ENCODE results near the gene CUX1.
"Not testable (repeated sequence)": the region's sequence is repeated elsewhere in the genome, so short reads cannot be mapped to it uniquely, and the experiment has no call there.

The CUX1 gene

DNA sequence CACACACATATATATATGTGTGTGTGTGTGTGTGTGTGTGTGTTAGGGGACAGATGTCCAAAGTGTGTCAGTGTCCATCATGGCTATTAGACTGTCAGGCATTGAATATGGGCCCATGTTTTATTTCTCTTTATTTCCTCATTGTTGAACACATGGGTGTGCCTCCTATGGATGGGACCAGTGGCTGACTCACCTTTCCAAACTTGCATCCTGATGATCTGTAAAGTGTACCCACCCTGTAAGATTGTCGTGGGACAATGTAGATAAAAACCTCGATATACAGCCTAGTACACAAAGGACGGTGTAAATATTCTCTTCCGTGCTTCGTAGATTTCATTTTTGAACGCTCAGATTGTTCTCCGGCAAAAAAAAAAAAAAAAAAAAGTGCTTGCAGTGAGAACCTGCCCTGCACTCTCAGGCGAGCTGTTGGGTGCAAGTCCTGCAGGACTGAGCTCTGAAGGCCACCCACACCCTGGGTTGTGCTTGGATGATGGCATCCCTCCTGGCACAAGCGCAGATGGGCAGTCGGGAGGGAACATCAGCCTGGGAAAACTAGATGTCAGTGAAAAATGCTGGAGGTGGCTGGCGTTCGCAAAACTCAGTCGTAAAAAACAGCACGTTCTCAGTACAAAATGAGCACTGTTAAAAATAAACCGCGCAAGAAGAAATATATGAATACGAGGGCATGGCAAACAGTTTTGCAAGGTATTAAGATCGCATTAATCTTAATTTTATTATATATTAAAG lies 166.9 kb downstream of the CUX1 start:
- no peak for DNase-seq (ENCODE audit: low spot score)

DNA sequence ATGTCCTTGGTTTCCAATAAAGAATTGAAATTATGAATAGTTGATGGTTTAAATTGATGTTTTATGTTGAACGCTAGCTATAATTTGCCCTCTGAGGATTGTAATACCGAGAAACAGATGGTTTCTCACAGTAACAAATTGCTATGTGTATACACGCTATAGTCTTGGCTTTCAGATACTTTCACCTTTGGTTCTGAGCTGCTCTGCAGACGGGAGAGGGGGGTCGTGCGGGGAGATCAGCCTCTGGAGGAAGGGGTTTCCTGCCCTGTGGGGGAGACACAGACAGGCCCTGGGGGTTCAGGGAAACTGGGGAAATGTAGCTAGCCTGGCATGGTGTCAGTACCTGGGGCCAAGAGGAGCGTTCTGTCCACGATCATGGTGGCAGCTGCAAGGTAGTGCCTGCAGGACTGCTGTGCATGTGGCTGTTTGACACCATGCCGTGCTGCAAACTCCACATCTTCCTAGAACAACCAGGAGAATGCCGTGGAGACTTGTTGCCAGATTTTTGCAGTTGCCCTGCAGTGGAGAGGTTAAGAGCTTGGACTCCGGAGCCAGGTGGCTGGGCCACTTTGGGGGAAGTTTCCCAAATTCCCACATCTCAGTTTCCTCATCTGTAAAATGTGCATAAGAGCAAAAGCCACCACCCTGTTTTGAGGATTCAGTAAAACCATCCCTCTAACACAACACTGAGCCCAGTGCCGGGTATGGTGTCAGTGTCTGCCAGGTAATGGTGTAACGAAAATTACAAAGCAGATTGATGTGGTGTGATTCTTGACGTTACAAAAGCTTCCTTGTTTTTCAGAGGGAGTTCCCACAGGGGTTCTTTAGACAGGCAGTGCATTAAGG lies 167.9 kb downstream of the CUX1 start:
- DNase-seq (ENCODE audit: low spot score) = no peak

DNA sequence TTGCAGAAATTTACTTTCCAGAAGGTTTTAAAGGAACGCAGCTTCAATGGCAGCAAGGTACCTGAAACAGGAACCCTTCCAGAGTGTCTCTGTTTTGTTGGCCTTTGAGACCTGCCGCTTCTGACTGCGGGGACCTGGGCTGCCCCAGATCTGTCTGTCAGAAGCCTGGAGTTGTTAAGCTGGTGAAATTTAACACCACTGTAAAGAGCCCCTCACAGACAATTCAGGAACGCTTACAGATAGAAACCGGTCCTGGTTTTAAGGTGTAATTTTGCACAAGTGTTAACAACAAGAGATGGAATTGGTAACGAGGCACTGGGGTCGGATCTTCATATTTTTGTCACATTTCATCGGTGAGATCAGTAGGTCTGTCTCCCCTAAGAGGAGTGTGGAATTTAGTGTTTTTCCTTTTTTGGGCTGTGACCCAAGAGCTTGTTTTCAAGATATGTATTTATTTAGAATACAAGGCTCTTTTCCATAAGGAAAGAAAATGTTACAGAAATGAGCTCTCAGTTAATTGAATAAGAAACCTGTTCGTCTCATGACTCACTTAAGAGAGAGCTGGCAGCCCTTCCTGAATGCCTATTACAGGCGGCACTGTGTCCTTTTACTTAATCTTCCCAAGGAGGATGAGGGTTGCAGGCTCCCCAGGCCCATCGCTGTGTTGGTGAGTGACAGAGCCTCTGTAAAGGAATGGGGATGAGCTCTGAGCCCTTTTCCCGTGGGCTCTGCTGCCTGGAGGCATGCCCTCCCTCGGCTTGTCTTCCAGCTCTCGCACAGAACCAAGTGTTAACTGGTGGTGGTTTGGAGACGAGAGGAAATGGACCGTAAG lies 168.7 kb downstream of the CUX1 start:
- DNase-seq (ENCODE audit: low spot score) = peak; percentile 19

DNA sequence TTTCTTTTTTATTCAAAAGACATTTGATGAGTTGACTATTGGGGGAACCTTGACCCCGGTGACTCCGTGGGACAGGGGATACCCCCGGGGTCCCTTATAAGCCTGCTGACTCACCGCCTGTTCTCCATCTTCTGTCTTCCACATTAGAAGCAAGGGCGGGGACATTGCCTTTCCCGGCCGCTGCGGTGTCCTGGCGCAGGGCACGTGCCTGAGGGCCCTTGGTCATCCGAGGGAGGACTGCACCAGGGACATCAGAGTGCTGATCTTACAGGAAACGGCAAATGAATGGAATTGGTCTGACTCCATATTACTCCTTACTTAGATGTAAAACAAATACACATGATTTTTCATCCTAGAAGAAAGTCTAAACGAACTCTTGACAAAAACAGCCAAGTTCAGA lies 170.1 kb downstream of the CUX1 start:
- DNase-seq (ENCODE audit: low spot score) = no peak

DNA sequence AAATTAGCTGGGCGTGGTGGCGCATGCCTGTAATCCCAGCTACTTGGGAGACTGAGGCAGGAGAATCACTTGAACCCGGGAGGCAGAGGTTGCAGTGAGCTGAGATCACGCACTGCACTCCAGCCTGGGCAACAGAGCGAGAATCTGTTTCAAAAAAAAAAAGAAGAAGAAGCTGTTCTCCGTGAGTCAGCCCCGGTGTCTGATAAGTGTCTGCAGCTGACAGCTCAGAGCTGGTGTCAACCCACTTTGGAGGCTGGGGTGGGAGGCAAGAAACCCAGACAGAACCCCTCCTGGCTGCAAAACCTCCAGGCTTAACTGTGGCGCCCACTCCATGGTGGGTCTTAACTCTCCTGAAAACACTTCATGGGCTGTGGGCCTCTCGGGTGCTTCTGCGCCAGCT lies 170.6 kb downstream of the CUX1 start:
- not testable (repeated sequence) for DNase-seq (ENCODE audit: low spot score)

DNA sequence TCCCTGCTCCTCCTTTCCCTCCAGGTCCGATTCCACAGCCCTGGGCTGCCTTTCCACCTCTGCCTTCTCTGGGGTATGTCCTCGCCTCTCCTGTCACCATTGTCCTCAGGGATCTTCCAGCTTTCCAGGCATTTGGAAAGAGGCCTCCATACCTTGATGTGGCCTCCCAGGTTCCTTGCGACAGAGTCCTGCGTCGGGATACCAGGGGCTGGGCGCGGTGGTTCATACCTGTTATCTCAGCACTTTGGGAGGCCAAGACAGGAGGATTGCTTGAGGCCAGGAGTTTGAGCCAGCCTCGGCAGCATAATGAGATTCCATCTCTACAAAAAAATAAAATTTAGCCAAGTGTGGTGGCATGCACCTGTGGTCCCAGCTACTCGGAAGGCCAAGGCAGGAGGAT lies 171.1 kb downstream of the CUX1 start:
- no peak for DNase-seq (ENCODE audit: low spot score)

DNA sequence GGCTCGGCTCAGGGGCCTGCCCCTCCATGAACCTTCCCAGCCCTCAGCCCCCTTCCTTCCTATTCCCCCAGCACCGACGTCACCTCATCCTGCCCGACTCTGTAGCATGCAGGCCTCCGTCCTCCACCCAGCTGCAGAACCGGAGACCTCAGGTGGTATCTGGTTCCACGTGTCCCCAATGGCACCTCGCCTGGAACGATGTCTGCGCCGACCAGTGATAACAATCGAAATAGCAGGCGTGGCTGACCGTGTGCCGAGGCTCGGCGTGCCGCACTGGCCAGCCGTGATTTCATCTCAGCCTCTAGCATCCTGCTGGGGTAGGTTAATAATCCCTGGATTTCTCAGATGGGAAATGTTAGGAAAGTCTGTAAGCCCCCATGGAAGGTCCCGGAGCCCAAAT lies 171.7 kb downstream of the CUX1 start:
- no peak for DNase-seq (ENCODE audit: low spot score)

DNA sequence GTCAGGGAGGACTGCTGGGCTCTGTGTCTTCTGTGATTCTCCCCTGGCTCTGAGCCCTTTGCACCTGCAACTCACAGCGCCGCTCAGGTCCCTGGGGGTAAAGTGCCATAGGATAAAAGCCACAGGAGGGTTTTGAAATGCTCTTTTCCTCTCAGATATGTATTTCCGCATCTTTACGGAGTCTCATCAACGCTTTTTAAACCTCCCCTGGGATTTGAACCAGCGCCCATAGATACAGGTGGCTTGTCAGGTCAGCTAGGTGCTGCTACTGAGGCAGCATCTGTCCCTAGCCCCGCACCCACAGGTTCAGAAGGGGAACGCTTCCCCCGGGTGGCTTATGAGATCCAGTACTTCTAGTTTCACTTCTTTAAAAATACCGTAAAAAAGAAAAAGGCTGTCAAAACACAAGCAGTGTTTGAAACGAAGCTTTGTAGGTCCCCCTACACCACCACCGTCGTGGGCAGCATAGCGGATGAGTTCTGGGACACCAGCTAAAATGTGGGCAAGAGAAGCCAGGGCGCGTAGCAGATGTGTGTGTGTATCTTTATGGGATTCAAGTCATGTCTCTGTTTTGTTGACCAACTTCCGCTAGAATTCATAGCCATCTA lies 173.5 kb downstream of the CUX1 start:
- DNase-seq (ENCODE audit: low spot score) = no peak

DNA sequence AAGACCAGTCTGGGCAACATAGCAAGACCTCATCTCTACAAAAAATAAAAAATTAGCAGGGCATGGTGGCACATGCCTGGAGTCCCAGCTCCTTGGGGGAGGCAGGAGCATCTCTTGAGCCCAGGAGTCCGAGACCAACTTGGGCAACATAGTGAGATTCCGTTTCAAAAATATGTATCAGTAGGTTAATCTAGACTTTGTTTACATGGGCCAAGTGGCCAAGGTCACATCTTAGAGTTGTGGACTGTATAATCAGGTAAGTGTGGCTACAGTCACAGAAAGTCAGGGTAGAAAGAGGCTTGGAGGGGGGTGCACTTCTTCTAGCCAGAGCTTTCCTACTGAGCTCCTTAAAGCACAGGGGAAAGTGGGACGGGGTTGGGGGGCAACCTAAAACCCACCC lies 174.4 kb downstream of the CUX1 start:
- no peak for DNase-seq (ENCODE audit: low spot score)

DNA sequence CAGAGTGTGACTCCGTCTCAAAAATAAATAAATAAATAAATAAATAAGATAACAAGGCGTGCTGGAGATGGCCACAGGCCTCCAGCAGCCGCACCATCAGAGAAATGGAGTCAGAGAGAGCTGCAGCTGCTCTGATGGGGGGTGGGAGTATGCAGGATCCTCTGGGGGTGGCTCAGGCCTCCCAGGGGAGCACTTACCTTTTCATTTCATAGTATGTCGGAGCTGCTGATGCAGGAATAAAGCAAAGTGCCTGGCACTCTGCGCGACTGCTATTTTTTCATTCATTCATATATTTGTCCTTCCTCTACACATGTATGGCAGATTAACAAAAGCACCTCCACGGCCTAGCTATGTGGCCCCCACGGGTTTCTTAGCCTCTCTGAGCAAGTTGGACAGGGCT lies 175.9 kb downstream of the CUX1 start:
- no peak for DNase-seq (ENCODE audit: low spot score)

DNA sequence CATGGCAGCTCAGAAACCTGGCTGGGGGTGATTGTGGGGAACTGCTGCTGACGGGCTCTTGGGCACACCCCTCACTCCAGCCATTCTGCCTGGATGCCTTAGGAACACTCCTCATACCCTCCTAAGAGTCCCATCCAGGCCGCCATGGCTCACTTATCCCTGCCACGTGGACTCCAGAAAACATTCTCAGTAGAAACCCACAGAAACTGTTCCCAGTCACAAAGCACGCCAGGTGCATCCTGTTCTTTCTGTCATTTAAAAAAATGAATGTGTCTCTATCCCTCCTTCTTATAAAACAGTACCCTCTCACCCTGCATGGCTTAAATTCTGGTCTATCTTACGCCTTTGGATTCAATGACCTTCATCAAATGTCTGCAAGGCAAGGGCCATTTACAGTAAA lies 177.7 kb downstream of the CUX1 start:
- DNase-seq (ENCODE audit: low spot score) = no peak

DNA sequence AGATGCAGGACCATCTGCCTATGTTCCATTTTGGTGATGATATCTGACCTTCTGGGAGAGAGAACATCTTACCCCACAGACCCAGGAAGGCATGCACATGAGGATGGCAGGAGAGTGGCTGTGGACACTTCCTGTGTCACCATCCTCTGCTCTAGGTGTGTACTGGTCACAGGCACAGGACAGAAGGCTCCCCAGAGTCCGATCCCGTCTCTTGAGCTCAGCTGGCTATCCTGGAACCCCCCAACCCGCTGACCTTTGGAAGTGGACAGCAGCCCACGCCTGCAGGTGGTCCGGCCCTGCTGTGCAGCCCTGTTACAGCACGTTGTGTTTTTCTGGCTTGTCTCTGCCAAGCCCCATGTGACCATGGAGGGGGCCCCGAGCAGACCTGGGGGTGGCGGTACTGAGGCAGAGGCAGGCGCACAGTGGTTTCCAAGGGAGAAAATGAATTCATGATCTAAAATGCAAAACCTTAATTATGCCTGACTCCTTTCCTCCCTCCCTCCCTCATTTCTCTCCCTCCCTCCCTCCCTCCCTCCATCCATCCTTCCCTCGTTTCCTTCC lies 178.8 kb downstream of the CUX1 start:
- DNase-seq (ENCODE audit: low spot score) = no peak

DNA sequence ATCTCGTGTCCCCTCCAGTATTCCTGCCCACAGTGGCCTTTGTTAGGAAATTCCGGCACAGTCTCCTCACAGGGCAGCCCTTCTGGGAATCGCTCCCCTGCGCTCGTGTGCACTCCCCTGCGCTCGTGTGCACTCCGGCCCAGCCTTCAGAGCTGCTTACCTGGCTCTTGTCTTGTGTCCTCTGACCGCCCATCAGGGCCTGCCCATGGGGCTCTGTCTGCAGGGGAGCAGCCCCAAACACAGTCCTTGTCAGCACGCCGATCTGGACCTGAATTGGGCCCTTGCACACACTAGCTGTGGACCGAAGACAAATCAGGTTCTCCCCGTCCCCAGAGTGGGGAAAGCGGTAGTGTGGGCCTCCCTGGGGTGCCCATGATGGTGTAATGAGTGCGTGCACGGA lies 179.4 kb downstream of the CUX1 start:
- no peak for DNase-seq (ENCODE audit: low spot score)

DNA sequence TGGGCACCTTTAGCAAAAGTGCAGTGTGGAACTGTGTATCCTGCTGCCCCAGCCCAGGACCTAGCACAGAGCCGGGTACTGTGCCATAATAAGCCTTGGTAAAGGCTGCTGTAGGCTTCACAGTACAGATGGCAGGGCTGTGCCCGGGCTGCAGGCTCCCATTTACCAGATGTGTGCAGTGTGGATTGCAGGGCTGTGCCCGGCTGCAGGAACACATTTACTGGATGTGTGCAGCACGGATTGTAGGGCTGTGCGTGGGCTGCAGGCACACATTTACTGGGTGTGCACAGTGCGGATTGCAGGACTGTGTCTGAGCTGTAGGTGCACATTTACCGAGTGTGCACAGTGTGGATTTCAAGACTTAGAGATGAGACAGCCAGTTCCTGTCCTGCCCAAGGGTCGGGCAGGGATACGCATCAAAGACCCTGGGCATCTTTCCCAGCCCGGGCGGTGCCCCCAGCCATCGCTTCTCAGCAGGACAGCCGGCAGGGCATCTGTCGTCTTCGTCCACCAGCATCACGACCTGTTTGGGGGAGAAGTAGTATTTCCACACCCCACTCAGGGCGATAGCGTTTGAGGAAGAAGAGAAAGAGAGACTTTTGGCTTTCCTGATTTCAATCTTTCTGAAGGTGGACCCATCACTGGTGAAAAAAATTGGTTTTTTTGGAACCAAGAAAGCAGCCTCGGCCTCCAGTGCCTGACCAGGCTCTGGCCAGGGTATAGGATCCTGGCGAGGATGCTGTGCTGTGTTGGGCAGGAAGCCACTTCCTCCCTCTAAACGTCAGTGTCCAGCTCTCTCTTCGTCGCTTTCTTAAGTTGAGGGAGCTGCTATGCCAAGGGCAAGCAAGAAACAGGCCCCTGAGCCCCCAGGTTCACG lies 180.8 kb downstream of the CUX1 start:
- no peak for DNase-seq (ENCODE audit: low spot score)

DNA sequence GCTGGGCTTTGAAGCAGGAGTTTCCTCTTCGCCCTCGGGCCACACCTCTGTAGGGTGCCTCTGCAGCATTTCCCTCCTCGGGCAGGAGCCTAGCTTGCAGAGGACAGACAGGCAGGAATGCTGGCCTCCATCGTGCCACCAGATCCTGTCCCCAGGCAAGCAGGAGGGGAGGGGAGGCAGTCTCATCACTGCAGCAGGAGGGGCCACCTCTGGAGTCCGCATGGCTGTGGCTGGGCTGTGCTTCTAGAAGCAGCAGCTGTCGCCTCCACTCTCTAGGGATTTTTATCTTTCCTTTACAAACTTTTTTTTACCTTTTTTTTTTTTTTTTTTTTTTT lies 181.4 kb downstream of the CUX1 start:
- no peak for DNase-seq (ENCODE audit: low spot score)

DNA sequence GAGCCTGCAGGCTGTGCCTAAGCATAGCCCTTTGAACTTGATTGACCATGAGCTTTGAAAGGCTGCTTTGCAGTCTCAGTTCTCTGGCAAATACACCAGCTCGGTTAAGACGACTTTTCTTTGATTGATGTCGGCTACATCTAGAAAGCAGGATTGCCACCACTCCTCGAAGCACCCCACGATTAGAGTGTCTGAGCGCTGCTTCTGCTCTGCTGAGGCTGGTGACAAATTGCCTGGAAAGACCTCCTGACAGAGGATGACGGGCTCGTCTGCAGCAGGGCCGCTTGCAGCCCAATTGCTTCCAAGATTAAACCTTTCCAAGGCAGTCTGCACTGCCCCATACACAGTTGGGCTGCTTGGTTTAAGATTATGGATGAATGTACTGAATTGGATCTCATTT lies 182.0 kb downstream of the CUX1 start:
- no peak for DNase-seq (ENCODE audit: low spot score)

DNA sequence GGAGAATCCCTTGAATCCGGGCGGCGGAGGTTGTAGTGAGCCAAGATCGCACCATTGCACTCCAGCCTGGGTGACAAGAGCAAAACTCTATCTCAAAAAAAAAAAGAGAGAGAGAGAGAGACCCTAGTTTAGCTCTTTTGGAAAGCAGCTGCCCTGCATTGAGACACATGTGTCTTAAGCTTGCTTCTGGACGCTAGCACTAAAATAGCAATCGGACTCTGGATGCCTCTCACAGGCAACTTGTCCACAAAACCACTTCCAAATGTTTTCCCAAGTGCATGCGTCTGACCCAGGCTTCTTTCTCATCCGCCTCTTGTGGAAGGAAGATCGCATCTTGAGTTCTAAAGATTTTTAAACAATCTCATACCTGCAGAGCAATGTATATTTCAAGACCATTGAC lies 182.7 kb downstream of the CUX1 start:
- DNase-seq (ENCODE audit: low spot score) = no peak

DNA sequence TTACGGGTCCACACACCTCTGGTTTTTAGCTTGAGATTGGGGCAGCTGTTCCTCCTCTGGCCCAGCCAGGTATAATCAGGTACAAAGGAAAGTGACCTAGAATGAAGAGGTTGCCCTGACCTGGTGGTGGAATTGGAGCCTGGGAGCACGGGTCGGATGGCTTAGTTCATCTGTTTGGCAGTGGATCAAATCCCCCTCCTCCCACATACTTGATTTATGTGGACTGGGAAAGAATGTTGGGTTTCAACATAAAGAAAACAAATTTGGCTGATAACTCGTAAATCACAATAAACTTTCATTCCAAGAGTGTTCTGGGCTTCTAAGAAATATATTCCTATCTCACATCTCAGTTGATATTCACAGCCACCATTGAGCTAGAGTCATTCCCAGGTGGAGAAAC lies 186.8 kb downstream of the CUX1 start:
- DNase-seq (ENCODE audit: low spot score) = no peak

DNA sequence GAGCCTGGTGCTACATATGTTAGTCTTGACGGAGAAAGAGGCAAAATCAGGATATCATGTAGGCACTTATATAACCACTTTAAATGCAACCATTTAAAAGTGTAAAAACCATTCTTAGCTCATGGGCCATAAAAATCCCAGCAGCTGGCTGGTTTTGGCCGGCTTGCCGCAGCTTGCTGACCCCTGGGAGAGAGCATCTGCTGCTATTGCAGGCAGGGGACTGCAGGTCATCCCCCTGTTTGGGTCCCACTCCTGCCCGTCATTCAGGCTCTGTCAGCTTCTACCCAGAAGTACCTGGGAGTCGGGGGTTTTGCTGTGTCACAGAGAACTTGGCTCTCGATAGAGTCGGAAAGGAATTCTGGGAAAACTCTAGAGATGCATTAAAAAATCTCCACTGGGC lies 187.4 kb downstream of the CUX1 start:
- DNase-seq (ENCODE audit: low spot score) = no peak

DNA sequence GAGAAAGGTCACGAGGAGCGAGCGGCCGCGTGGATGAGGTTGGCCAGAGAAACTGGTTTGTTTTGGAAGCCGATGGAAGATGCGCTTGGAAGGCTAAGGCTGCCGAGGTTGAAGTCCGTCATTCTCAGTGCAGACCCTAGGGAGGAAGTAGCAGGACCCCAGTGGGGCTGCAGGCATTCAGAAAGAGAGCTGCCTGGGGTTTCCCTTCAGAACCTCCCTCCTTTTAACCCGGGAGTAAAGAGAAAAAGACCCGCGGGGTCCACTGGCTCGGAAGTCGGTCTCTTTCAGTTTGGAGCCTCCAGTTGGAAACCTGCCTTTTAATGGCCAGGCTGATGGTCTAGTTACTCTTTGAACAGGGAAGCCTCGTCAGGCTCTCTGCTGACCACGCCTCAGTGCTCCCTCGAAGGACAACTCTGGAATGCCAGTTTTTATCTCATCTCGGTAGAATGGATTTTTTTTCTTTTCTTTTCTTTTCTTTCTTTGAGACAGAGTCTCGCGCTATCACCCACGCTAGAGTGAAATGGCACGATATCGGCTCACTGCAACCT lies 188.6 kb downstream of the CUX1 start:
- peak; percentile 36 for DNase-seq (ENCODE audit: low spot score)

DNA sequence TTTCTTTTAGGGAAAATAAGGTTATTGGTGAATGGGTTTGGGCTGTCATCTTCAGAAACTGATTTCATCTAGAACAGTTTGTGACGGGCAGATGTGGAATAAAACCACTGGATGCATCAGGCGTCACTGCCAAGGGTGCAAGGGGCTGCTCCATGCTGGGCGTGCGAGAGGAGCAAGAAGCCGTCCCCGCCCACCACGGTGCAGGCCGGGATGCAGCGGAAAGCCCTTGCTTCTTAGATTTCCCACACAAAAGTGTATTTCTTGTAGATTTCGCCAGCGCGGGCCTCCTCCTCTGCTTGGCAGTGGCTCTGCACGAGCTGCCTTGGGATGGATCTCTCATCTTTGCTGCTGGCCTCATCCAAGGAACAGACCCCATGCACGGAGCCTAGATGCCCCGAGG lies 189.3 kb downstream of the CUX1 start:
- DNase-seq (ENCODE audit: low spot score) = no peak
